ENCODE data around the gene PPL. TPM values are rescaled to one million over a fixed set of nuclear protein-coding genes. Genes with fewer than 3 reads are reported as not detected.

The PPL gene
- total and polyA plus RNA-seq, 2 experiments from 2014 or later = 32.8 to 44.5 TPM

DNA sequence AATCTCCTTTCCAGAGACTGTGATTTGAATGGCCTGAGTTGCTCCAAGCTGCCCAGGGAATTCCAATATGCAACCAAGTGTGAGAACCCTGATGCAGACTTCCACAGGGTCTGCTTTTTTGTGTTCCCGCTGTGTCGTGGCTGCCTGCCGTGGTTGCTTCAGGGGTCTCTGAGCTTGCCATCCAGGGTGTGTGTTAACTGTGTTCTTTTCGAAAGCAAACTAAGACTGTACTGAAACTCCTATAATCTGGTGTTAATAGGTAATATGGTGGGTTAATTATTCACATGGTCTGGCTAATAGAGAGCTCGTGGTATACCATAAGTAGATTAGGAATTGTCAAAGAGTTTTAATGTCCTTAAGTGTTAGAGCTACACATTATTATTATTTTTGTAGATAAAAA lies 68.9 kb downstream of the PPL start:
- Histone ChIP-seq H4K20me1 (ENCODE audit: insufficient read depth, poor library complexity, severe bottlenecking) (peaks cover 26% of the 10 kb centered on the region), H3K9me2 (replicated peaks; ENCODE audit: insufficient read depth) (no peaks in the 10 kb centered on the region), H2AFZ (no peak overlapping the region), H3K4me2 (peak overlapping the region; percentile 63), H3K9me3 (ENCODE audit: low read depth) (no peaks in the 10 kb centered on the region), H3K79me2 (peaks cover 62% of the 10 kb centered on the region), H3K4me3 (no peak overlapping the region), H3K27ac (peak overlapping the region; percentile 73), H3K36me3 (replicated peaks; ENCODE audit: insufficient read depth, low read depth) (no peaks in the 10 kb centered on the region), H3K4me1 (ENCODE audit: insufficient read depth) (peaks cover 24% of the 10 kb centered on the region), H3K27me3 (no peaks in the 10 kb centered on the region)
- DNase-seq (ENCODE audit: low spot score) = no peak
- 79% methylated on average over 5 of the region's 5 CpGs for WGBS (ENCODE audit: low lambda C conversion rate, missing lambda C conversion rate)
- TF ChIP-seq EZH2 (IDR thresholded peaks at IDR 0.05; ENCODE audit: borderline replicate concordance) (no peak), EZH2phosphoT487 (IDR thresholded peaks at IDR 0.05; ENCODE audit: low read depth, severe bottlenecking, unreplicated experiment) (no peak)
- TF ChIP-seq, protein P1, sequence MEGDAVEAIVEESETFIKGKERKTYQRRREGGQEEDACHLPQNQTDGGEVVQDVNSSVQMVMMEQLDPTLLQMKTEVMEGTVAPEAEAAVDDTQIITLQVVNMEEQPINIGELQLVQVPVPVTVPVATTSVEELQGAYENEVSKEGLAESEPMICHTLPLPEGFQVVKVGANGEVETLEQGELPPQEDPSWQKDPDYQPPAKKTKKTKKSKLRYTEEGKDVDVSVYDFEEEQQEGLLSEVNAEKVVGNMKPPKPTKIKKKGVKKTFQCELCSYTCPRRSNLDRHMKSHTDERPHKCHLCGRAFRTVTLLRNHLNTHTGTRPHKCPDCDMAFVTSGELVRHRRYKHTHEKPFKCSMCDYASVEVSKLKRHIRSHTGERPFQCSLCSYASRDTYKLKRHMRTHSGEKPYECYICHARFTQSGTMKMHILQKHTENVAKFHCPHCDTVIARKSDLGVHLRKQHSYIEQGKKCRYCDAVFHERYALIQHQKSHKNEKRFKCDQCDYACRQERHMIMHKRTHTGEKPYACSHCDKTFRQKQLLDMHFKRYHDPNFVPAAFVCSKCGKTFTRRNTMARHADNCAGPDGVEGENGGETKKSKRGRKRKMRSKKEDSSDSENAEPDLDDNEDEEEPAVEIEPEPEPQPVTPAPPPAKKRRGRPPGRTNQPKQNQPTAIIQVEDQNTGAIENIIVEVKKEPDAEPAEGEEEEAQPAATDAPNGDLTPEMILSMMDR (IDR thresholded peaks at IDR 0.05; ENCODE audit: poor library complexity) = no peak

GRCh38 chr16:4866586-4866985 lies 70.4 kb downstream of the PPL start:
- peaks cover 24% of the 10 kb centered on the region for H3K4me1 ChIP-seq (ENCODE audit: insufficient read depth)
- no peak for DNase-seq (ENCODE audit: low spot score)
- TF ChIP-seq, protein P1 (IDR thresholded peaks at IDR 0.05; ENCODE audit: poor library complexity) = no peak
- TF ChIP-seq EZH2phosphoT487 (IDR thresholded peaks at IDR 0.05; ENCODE audit: low read depth, severe bottlenecking, unreplicated experiment) (no peak), EZH2 (IDR thresholded peaks at IDR 0.05; ENCODE audit: borderline replicate concordance) (no peak)
- H3K4me2 ChIP-seq = no peak overlapping the region
- no peak overlapping the region for H3K4me3 ChIP-seq
- no peak overlapping the region for H2AFZ ChIP-seq
- no peaks in the 10 kb centered on the region for H3K9me3 ChIP-seq (ENCODE audit: low read depth)
- H3K27ac ChIP-seq = no peak overlapping the region
- H3K36me3 ChIP-seq (replicated peaks; ENCODE audit: insufficient read depth, low read depth) = no peaks in the 10 kb centered on the region
- H3K9me2 ChIP-seq (replicated peaks; ENCODE audit: insufficient read depth) = no peaks in the 10 kb centered on the region
- H4K20me1 ChIP-seq (ENCODE audit: insufficient read depth, poor library complexity, severe bottlenecking) = peaks cover 33% of the 10 kb centered on the region
- H3K79me2 ChIP-seq = peaks cover 76% of the 10 kb centered on the region
- H3K27me3 ChIP-seq = no peaks in the 10 kb centered on the region
- WGBS (ENCODE audit: low lambda C conversion rate, missing lambda C conversion rate) = 98% methylated on average over 12 of the region's 12 CpGs

- no peaks in the 10 kb centered on the region for H3K9me2 ChIP-seq (replicated peaks; ENCODE audit: insufficient read depth)
- peaks cover 24% of the 10 kb centered on the region for H3K4me1 ChIP-seq (ENCODE audit: insufficient read depth)
- H4K20me1 ChIP-seq (ENCODE audit: insufficient read depth, poor library complexity, severe bottlenecking) = peaks cover 33% of the 10 kb centered on the region
Observed at GRCh38 chr16:4865231-4865860, 71.6 kb downstream of the PPL start.

More at GRCh38 chr16:4865231-4865860, 71.6 kb downstream of the PPL start:
- Histone ChIP-seq H3K9me3 (ENCODE audit: low read depth) (no peaks in the 10 kb centered on the region), H3K36me3 (replicated peaks; ENCODE audit: insufficient read depth, low read depth) (no peaks in the 10 kb centered on the region), H3K27me3 (no peaks in the 10 kb centered on the region), H3K4me2 (no peak overlapping the region), H3K4me3 (no peak overlapping the region), H3K79me2 (peaks cover 85% of the 10 kb centered on the region), H3K27ac (no peak overlapping the region), H2AFZ (no peak overlapping the region)
- TF ChIP-seq EZH2 (IDR thresholded peaks at IDR 0.05; ENCODE audit: borderline replicate concordance) = no peak
- TF ChIP-seq, protein P1 (IDR thresholded peaks at IDR 0.05; ENCODE audit: poor library complexity) = no peak
- no peak for TF ChIP-seq EZH2phosphoT487 (IDR thresholded peaks at IDR 0.05; ENCODE audit: low read depth, severe bottlenecking, unreplicated experiment)
- no peak for DNase-seq (ENCODE audit: low spot score)
- 99% methylated on average over 13 of the region's 13 CpGs for WGBS (ENCODE audit: low lambda C conversion rate, missing lambda C conversion rate)

Measured in hepatocyte (in vitro differentiated cells).